HCT116 (cell line): ENCODE results near the gene SAMD9. TPM values are rescaled to one million over a fixed set of nuclear protein-coding genes. Genes with fewer than 3 reads are reported as not detected.

Experiments used
- ATAC-seq: fragments of 200-7000 bp; cut with Tn5 transposase; 2 replicates; pipeline ENCODE4 v1.9.1; 2020; ENCODE audit warnings: mild to moderate bottlenecking, moderate library complexity
- BruUV-seq: library from RNA; stranded (reverse); fragments of 400-500 nt; replicated peaks from 2 replicates; lab custom pipeline; 2021; lab: Mats Ljungman, UMichigan
- CTCF ChIA-PET: fragments of 300-600 bp; sonication (Branson Sonifier 250); formaldehyde crosslinking; loops from one replicate; lab custom pipeline; 2021; ENCODE audit warnings: antibody characterized with exemption; lab: Charles Lee
- POLR2A ChIA-PET: fragments of 300-600, 350-600 bp; sonication (Branson Sonifier 250); formaldehyde crosslinking; loops from one replicate; lab custom pipeline; 2021; ENCODE audit warnings: antibody characterized with exemption; lab: Charles Lee
- RAD21 ChIA-PET, 2 experiments: fragments of 300-600 bp; sonication (Branson Sonifier 250); formaldehyde crosslinking; loops; one replicate each; lab custom pipeline; 2023; ENCODE audit warnings: low total read pairs in 2 of 2; ENCODE audit not compliant: uncharacterized antibody in 2 of 2, unreplicated experiment in 2 of 2, low non-redundant PET in 1 of 2; lab: Charles Lee
- DNase-seq: peaks from one replicate; pipeline ENCODE4 v3.0.0-alpha.2; 2010; ENCODE audit warnings: low read depth, low spot score
- H2AFZ ChIP-seq: fragments of 200-600 bp; shearing (Covaris generic), sonication (generic); 2 replicates; pipeline ENCODE4 v1.6.1; 2017; ENCODE audit warnings: low read depth, mixed run types, mixed read lengths, antibody characterized with exemption, low read length; ENCODE audit not compliant: poor library complexity, severe bottlenecking
- H3K27ac ChIP-seq: 2 replicates; pipeline ENCODE4 v1.5.1; 2012; ENCODE audit warnings: low read depth, low read length
- H3K27me3 ChIP-seq: fragments of 200-600 bp; sonication (generic); 2 replicates; pipeline ENCODE4 v1.6.1; 2016; ENCODE audit warnings: mixed run types, low read length, mixed read lengths; ENCODE audit not compliant: insufficient read depth
- H3K36me3 ChIP-seq, 2 experiments: fragments of 200-500 bp in 1 of 2; fragments of 200-600 bp in 1 of 2; sonication (Bioruptor generic) in 1 of 2; sonication (generic) in 1 of 2; 2 replicates each; pipeline versions ENCODE4 v1.5.1 to v1.6.1; 2014 to 2016; ENCODE audit warnings: low read length in 2 of 2, inconsistent platforms in 1 of 2, mixed read lengths in 1 of 2, mixed run types in 1 of 2; ENCODE audit not compliant: insufficient read depth in 2 of 2, control insufficient read depth in 1 of 2
- H3K4me1 ChIP-seq, 2 experiments: fragments of 200-600 bp in 1 of 2; sonication (generic) in 1 of 2; 2 replicates each; pipeline versions ENCODE4 v1.5.1 to v1.6.1; 2012 to 2017; ENCODE audit warnings: low read length in 2 of 2, inconsistent platforms in 1 of 2, mild to moderate bottlenecking in 1 of 2, mixed read lengths in 1 of 2, mixed run types in 1 of 2, moderate library complexity in 1 of 2; ENCODE audit not compliant: insufficient read depth in 2 of 2, control insufficient read depth in 1 of 2
- H3K4me2 ChIP-seq: fragments of 200-600 bp; sonication (generic); 2 replicates; pipeline ENCODE4 v1.6.1; 2017; ENCODE audit warnings: mixed run types, low read length, mixed read lengths
- H3K4me3 ChIP-seq, 2 experiments: fragments of 200-600 bp in 1 of 2; sonication (generic) in 1 of 2; replicated peaks in 1 of 2; 2 replicates each; pipeline ENCODE4 v1.5.1; 2011 to 2016; ENCODE audit warnings: low read length in 2 of 2, control low read depth in 1 of 2, low read depth in 1 of 2, mild to moderate bottlenecking in 1 of 2, mixed read lengths in 1 of 2, mixed run types in 1 of 2
- H3K79me2 ChIP-seq: fragments of 200-600 bp; sonication (generic); 2 replicates; pipeline ENCODE4 v1.6.1; 2017; ENCODE audit warnings: mild to moderate bottlenecking, mixed run types, low read length, moderate library complexity, mixed read lengths; ENCODE audit not compliant: insufficient read depth
- H3K9ac ChIP-seq: fragments of 200-600 bp; sonication (generic); 2 replicates; pipeline ENCODE4 v1.6.1; 2016; ENCODE audit warnings: low read length, mixed read lengths
- H3K9me2 ChIP-seq: fragments of 200-600 bp; sonication (generic), shearing (Covaris generic); 2 replicates; pipeline ENCODE4 v1.6.1; 2017; ENCODE audit warnings: mixed run types, mild to moderate bottlenecking, moderate library complexity; ENCODE audit not compliant: insufficient read depth
- H3K9me3 ChIP-seq, 2 experiments: fragments of 200-500 bp in 1 of 2; fragments of 200-600 bp in 1 of 2; sonication (Bioruptor generic) in 1 of 2; sonication (generic) in 1 of 2; 2 replicates each; pipeline ENCODE4 v1.6.1; 2014 to 2017; ENCODE audit warnings: low read length in 2 of 2, mixed read lengths in 2 of 2, inconsistent platforms in 1 of 2, low read depth in 1 of 2, mild to moderate bottlenecking in 1 of 2, mixed run types in 1 of 2, moderate library complexity in 1 of 2; ENCODE audit not compliant: control insufficient read depth in 1 of 2, insufficient read depth in 1 of 2
- H4K20me1 ChIP-seq: fragments of 200-600 bp; sonication (generic), shearing (Covaris generic); 2 replicates; pipeline ENCODE4 v1.6.1; 2017; ENCODE audit warnings: mixed run types, mild to moderate bottlenecking, moderate library complexity; ENCODE audit not compliant: insufficient read depth
- CBX3 ChIP-seq: IDR thresholded peaks from 2 replicates; pipeline ENCODE4 v1.6.1; 2012; ENCODE audit warnings: low read depth
- EGR1 ChIP-seq: IDR thresholded peaks from 2 replicates; pipeline ENCODE4 v1.6.1; 2012; ENCODE audit warnings: low read depth
- ELF1 ChIP-seq: IDR thresholded peaks from 2 replicates; pipeline ENCODE4 v1.6.1; 2012; ENCODE audit warnings: low read depth, borderline replicate concordance
- EZH2phosphoT487 ChIP-seq: fragments of 200-600 bp; IDR thresholded peaks from 2 replicates; pipeline ENCODE4 v1.6.1; 2018; ENCODE audit warnings: antibody characterized with exemption, borderline replicate concordance
- FOSL1 ChIP-seq: IDR thresholded peaks from 2 replicates; pipeline ENCODE4 v1.6.1; 2012; ENCODE audit warnings: low read depth
- JUND ChIP-seq: IDR thresholded peaks from 2 replicates; pipeline ENCODE4 v1.6.1; 2012
- POLR2A ChIP-seq: IDR thresholded peaks from 2 replicates; pipeline ENCODE4 v1.7.0; 2011; ENCODE audit warnings: borderline replicate concordance; ENCODE audit not compliant: insufficient read depth, insufficient read length; ENCODE audit errors: extremely low read depth
- POLR2AphosphoS5 ChIP-seq: IDR thresholded peaks from 2 replicates; pipeline ENCODE4 v1.6.1; 2011; ENCODE audit warnings: mild to moderate bottlenecking, low read depth, low read length, moderate library complexity
- RAD21 ChIP-seq: IDR thresholded peaks from 2 replicates; pipeline ENCODE4 v1.6.1; 2012; ENCODE audit warnings: low read depth, mild to moderate bottlenecking
- REST ChIP-seq: IDR thresholded peaks from 2 replicates; pipeline ENCODE4 v1.6.1; 2012; ENCODE audit warnings: low read depth
- SIN3A ChIP-seq: IDR thresholded peaks from 2 replicates; pipeline ENCODE4 v1.6.1; 2012; ENCODE audit warnings: low read depth
- SP1 ChIP-seq: IDR thresholded peaks from 2 replicates; pipeline ENCODE4 v1.6.1; 2012; ENCODE audit warnings: low read depth
- SRF ChIP-seq: IDR thresholded peaks from 2 replicates; pipeline ENCODE4 v1.6.1; 2012; ENCODE audit warnings: low read depth
- intact Hi-C: fragments of 100-400 bp; cut with micrococcal nuclease; formaldehyde crosslinking; loops from 2 replicates; pipeline ENCODE4 v1.10.0; 2022
- total RNA-seq: library from RNA; stranded (reverse); gene quantifications from one replicate; pipeline ENCODE4 v1.2.1, GENCODE V29; 2021; ENCODE audit not compliant: unreplicated experiment

SAMD9 gene
- total RNA-seq, 1 experiment from 2014 or later, result 5.3 TPM

GRCh38 chr7:93115796-93116195 is 2.0 kb downstream of the SAMD9 start:
- DNase-seq, result peak; percentile 32
- ChIA-PET CTCF (no interaction called here), POLR2A (no interaction called here), RAD21 (no interaction called here)
- Histone ChIP-seq H3K79me2 (no peaks in the 10 kb centered on the region; the same call in 1 of the 2 replicates), H3K4me2 (peak overlapping the region; percentile 75), H3K27ac (no peak overlapping the region), H3K4me1 (peaks cover 8 to 51% of the 10 kb centered on the region in 2 experiments; a peak in 3 of 4 replicates), H2AFZ (no peak overlapping the region), H3K36me3 (no peaks in the 10 kb centered on the region), H3K9ac (peak overlapping the region; percentile 37), H3K9me3 (no peaks in the 10 kb centered on the region), H3K9me2 (no peaks in the 10 kb centered on the region), H3K4me3 (peak overlapping the region in 1 of 2 experiments; percentile 27; a peak in 2 of 4 replicates), H3K27me3 (no peaks in the 10 kb centered on the region), H4K20me1 (no peaks in the 10 kb centered on the region)
- no TSS peak for BruUV-seq
- TF ChIP-seq SRF (no peak), POLR2A (no peak), POLR2AphosphoS5 (no peak), EGR1 (peak; percentile 54; the same call in 1 of the 2 replicates), SP1 (peak; percentile 79), RAD21 (0 out of 2 replicates have a peak, but pooled peaks have one; percentile 11), SIN3A (no peak), EZH2phosphoT487 (no peak), ELF1 (no peak), FOSL1 (peak; percentile 84), CBX3 (peak; percentile 56), JUND (peak; percentile 78), REST (no peak)
- intact Hi-C loops, result loop anchor here (10.0 kb wide), 1 partner anchor 61 kb away; no protein-coding TSS in a partner anchor
- peak; percentile 67 for ATAC-seq
